ENCODE results near the gene S1PR2. TPM values are rescaled to one million over a fixed set of nuclear protein-coding genes. Genes with fewer than 3 reads are reported as not detected.

S1PR2 gene
- total and polyA plus RNA-seq, 4 donors = 6.5 to 32.1 (median 13.0) TPM

- Histone ChIP-seq H3K27me3 (ENCODE audit: control insufficient read depth in 3 of 3, insufficient read depth in 3 of 3, low read length in 2 of 3) (no peaks in the 10 kb centered on the region), H3K9me3 (ENCODE audit: control insufficient read depth in 4 of 4, insufficient read depth in 3 of 4, low read length in 3 of 4) (no peaks in the 10 kb centered on the region), H3K4me1 (ENCODE audit: control insufficient read depth in 5 of 5, insufficient read depth in 5 of 5, low read length in 5 of 5) (peaks cover 0 to 3% (median 0%) of the 10 kb centered on the region in 5 donors), H3K36me3 (ENCODE audit: control insufficient read depth in 4 of 4, insufficient read depth in 4 of 4, low read length in 4 of 4) (peaks cover 7 to 19% (median 11%) of the 10 kb centered on the region in 4 donors), H3K4me3 (no peak overlapping the region), H3K27ac (ENCODE audit: low read depth in 1 of 2, low read length in 1 of 2) (no peak overlapping the region), H3K9ac (ENCODE audit: insufficient read depth in 1 of 2, low read length in 2 of 2) (no peak overlapping the region)
- no peak for DNase-seq
- no peak for TF ChIP-seq CTCF (IDR thresholded peaks at IDR 0.05; ENCODE audit: control extremely low read depth, extremely low read depth)
- ATAC-seq (ENCODE audit: insufficient read depth, low FRiP score) = no peak
- WGBS, 2 donors = 93% methylated on average over 5 of the region's 5 CpGs
Observed at GRCh38 chr19:10184636-10185035, 46.5 kb downstream of the S1PR2 start.

- H3K9ac ChIP-seq (ENCODE audit: insufficient read depth in 1 of 2, low read length in 2 of 2) = no peak overlapping the region
- no peaks in the 10 kb centered on the region for H3K27me3 ChIP-seq (ENCODE audit: control insufficient read depth in 3 of 3, insufficient read depth in 3 of 3, low read length in 2 of 3)
- peaks cover 7 to 19% (median 14%) of the 10 kb centered on the region in 4 donors for H3K36me3 ChIP-seq (ENCODE audit: control insufficient read depth in 4 of 4, insufficient read depth in 4 of 4, low read length in 4 of 4)
- TF ChIP-seq CTCF (IDR thresholded peaks at IDR 0.05; ENCODE audit: control extremely low read depth, extremely low read depth) = no peak
- DNase-seq = no peak
- 82 to 90% methylated on average over 3 of the region's 3 CpGs for WGBS, 2 donors
- H3K27ac ChIP-seq (ENCODE audit: low read depth in 1 of 2, low read length in 1 of 2) = no peak overlapping the region
- ATAC-seq (ENCODE audit: insufficient read depth, low FRiP score) = no peak
- no peaks in the 10 kb centered on the region for H3K9me3 ChIP-seq (ENCODE audit: control insufficient read depth in 4 of 4, insufficient read depth in 3 of 4, low read length in 3 of 4)
- no peak overlapping the region for H3K4me3 ChIP-seq
- peaks cover 0 to 3% (median 0%) of the 10 kb centered on the region in 5 donors for H3K4me1 ChIP-seq (ENCODE audit: control insufficient read depth in 5 of 5, insufficient read depth in 5 of 5, low read length in 5 of 5)
Observed at GRCh38 chr19:10183926-10184325, 47.2 kb downstream of the S1PR2 start.

GRCh38 chr19:10182847-10183246, 48.3 kb downstream of the S1PR2 start:
- 93% methylated on average over 10 of the region's 10 CpGs for WGBS, 2 donors
- H3K27ac ChIP-seq (ENCODE audit: low read depth in 1 of 2, low read length in 1 of 2) = no peak overlapping the region
- ATAC-seq (ENCODE audit: insufficient read depth, low FRiP score) = no peak
- no peaks in the 10 kb centered on the region for H3K9me3 ChIP-seq (ENCODE audit: control insufficient read depth in 4 of 4, insufficient read depth in 3 of 4, low read length in 3 of 4)
- H3K9ac ChIP-seq (ENCODE audit: insufficient read depth in 1 of 2, low read length in 2 of 2) = no peak overlapping the region
- no peak for DNase-seq
- TF ChIP-seq CTCF (IDR thresholded peaks at IDR 0.05; ENCODE audit: control extremely low read depth, extremely low read depth) = no peak
- peaks cover 0 to 3% (median 0%) of the 10 kb centered on the region in 5 donors for H3K4me1 ChIP-seq (ENCODE audit: control insufficient read depth in 5 of 5, insufficient read depth in 5 of 5, low read length in 5 of 5)
- no peak overlapping the region for H3K4me3 ChIP-seq
- H3K36me3 ChIP-seq (ENCODE audit: control insufficient read depth in 4 of 4, insufficient read depth in 4 of 4, low read length in 4 of 4) = peaks cover 11 to 19% (median 15%) of the 10 kb centered on the region in 4 donors
- no peaks in the 10 kb centered on the region for H3K27me3 ChIP-seq (ENCODE audit: control insufficient read depth in 3 of 3, insufficient read depth in 3 of 3, low read length in 2 of 3)

GRCh38 chr19:10182076-10182475, 49.1 kb downstream of the S1PR2 start:
- WGBS, 2 donors = 95 to 100% methylated on average over 1 of the region's 1 CpG
- ATAC-seq (ENCODE audit: insufficient read depth, low FRiP score) = no peak
- H3K36me3 ChIP-seq (ENCODE audit: control insufficient read depth in 4 of 4, insufficient read depth in 4 of 4, low read length in 4 of 4) = peaks cover 11 to 23% (median 16%) of the 10 kb centered on the region in 4 donors
- no peaks in the 10 kb centered on the region for H3K27me3 ChIP-seq (ENCODE audit: control insufficient read depth in 3 of 3, insufficient read depth in 3 of 3, low read length in 2 of 3)
- H3K9me3 ChIP-seq (ENCODE audit: control insufficient read depth in 4 of 4, insufficient read depth in 3 of 4, low read length in 3 of 4) = no peaks in the 10 kb centered on the region
- H3K4me1 ChIP-seq (ENCODE audit: control insufficient read depth in 5 of 5, insufficient read depth in 5 of 5, low read length in 5 of 5) = peaks cover 0 to 3% (median 0%) of the 10 kb centered on the region in 5 donors
- TF ChIP-seq CTCF (IDR thresholded peaks at IDR 0.05; ENCODE audit: control extremely low read depth, extremely low read depth) = no peak
- no peak overlapping the region for H3K27ac ChIP-seq (ENCODE audit: low read depth in 1 of 2, low read length in 1 of 2)
- H3K9ac ChIP-seq (ENCODE audit: insufficient read depth in 1 of 2, low read length in 2 of 2) = no peak overlapping the region
- no peak overlapping the region for H3K4me3 ChIP-seq
- no peak for DNase-seq

All from lung (tissue), 12 donors.